Measurements from ENCODE around the gene GRM3.

The GRM3 gene

GRCh38 chr7:86762129-86762528 lies 118.4 kb downstream of the GRM3 start:
- no peak for TF ChIP-seq CTCF (conservative IDR thresholded peaks at IDR 0.05; ENCODE audit: low read depth, low read length)
- H3K4me3 ChIP-seq (ENCODE audit: low read length): no peak overlapping the region
- no peak for DNase-seq (ENCODE audit: low read depth)

GRCh38 chr7:86765931-86766330 lies 122.2 kb downstream of the GRM3 start:
- no peak overlapping the region for H3K4me3 ChIP-seq (ENCODE audit: low read length)
- no peak for TF ChIP-seq CTCF (conservative IDR thresholded peaks at IDR 0.05; ENCODE audit: low read depth, low read length)
- DNase-seq (ENCODE audit: low read depth): no peak

- no peak overlapping the region for H3K4me3 ChIP-seq (ENCODE audit: low read length)
- no peak for DNase-seq (ENCODE audit: low read depth)
- no peak for TF ChIP-seq CTCF (conservative IDR thresholded peaks at IDR 0.05; ENCODE audit: low read depth, low read length)
Measured at GRCh38 chr7:86768394-86768793, 124.7 kb downstream of the GRM3 start.

GRCh38 chr7:86768967-86769760 lies 125.5 kb downstream of the GRM3 start:
- TF ChIP-seq CTCF (conservative IDR thresholded peaks at IDR 0.05; ENCODE audit: low read depth, low read length): no peak
- no peak overlapping the region for H3K4me3 ChIP-seq (ENCODE audit: low read length)
- DNase-seq (ENCODE audit: low read depth): no peak

GRCh38 chr7:86773309-86773708 lies 129.6 kb downstream of the GRM3 start:
- TF ChIP-seq CTCF (conservative IDR thresholded peaks at IDR 0.05; ENCODE audit: low read depth, low read length): no peak
- DNase-seq (ENCODE audit: low read depth): no peak
- H3K4me3 ChIP-seq (ENCODE audit: low read length): no peak overlapping the region

- no peak overlapping the region for H3K4me3 ChIP-seq (ENCODE audit: low read length)
- DNase-seq (ENCODE audit: low read depth): no peak
- no peak for TF ChIP-seq CTCF (conservative IDR thresholded peaks at IDR 0.05; ENCODE audit: low read depth, low read length)
Measured at GRCh38 chr7:86775203-86775602, 131.5 kb downstream of the GRM3 start.

GRCh38 chr7:86776136-86776535 lies 132.4 kb downstream of the GRM3 start:
- no peak overlapping the region for H3K4me3 ChIP-seq (ENCODE audit: low read length)
- no peak for DNase-seq (ENCODE audit: low read depth)
- TF ChIP-seq CTCF (conservative IDR thresholded peaks at IDR 0.05; ENCODE audit: low read depth, low read length): no peak

Data from retinal pigment epithelial cell (primary cell).